T-helper 2 cell (primary cell): ENCODE results near the gene CCDC116.
"Not testable (repeated sequence)": the region's sequence is repeated elsewhere in the genome, so short reads cannot be mapped to it uniquely, and the experiment has no call there.

Experiments
- DNase-seq, 5 experiments: peaks; one replicate each; pipeline versions ENCODE4 v3.0.0 to v3.0.0-alpha.2; 2012 to 2022
- total RNA-seq, 2 donors: gene quantifications; one replicate each; lab custom pipeline; 2026; lab: John Stamatoyannopoulos, UW

CCDC116 gene
- 0.20 to 0.62 reads per million in 2 donors for total RNA-seq

GRCh38 chr22:21632237-21632895, at the start of gene CCDC116:
TSS of gene CCDC116 (plus strand) at chr22:21632760. CDS start at chr22:21633182, 422 bp downstream.
- DNase-seq = peak; percentile 44 to 87 (median 68)

- no peak for DNase-seq
Measured at GRCh38 chr22:21582801-21583740, 49.5 kb upstream of the CCDC116 start.

GRCh38 chr22:21585389-21585788, 47.2 kb upstream of the CCDC116 start:
- no peak for DNase-seq

- DNase-seq = peak in 2 of 5 experiments; percentile 21 to 73
Measured at GRCh38 chr22:21587803-21588611, 44.6 kb upstream of the CCDC116 start.

GRCh38 chr22:21589396-21589795, 43.2 kb upstream of the CCDC116 start:
- DNase-seq = no peak

- DNase-seq = no peak
Measured at GRCh38 chr22:21590809-21591641, 41.5 kb upstream of the CCDC116 start.

GRCh38 chr22:21591695-21592094, 40.9 kb upstream of the CCDC116 start:
- DNase-seq = no peak

GRCh38 chr22:21592422-21592821, 40.1 kb upstream of the CCDC116 start:
- DNase-seq = no peak

- DNase-seq = no peak
Measured at GRCh38 chr22:21593406-21594232, 38.9 kb upstream of the CCDC116 start.

- DNase-seq = no peak
Measured at GRCh38 chr22:21594865-21595452, 37.6 kb upstream of the CCDC116 start.

- not testable (repeated sequence) for DNase-seq
Measured at GRCh38 chr22:21596356-21597135, 36.0 kb upstream of the CCDC116 start.

GRCh38 chr22:21598302-21598701, 34.3 kb upstream of the CCDC116 start:
- DNase-seq = no peak

GRCh38 chr22:21599053-21599893, 33.3 kb upstream of the CCDC116 start:
- no peak for DNase-seq

- no peak for DNase-seq
Measured at GRCh38 chr22:21602579-21602978, 30.0 kb upstream of the CCDC116 start.

GRCh38 chr22:21603973-21604372, 28.6 kb upstream of the CCDC116 start:
- DNase-seq = no peak

- DNase-seq = no peak
Measured at GRCh38 chr22:21605887-21606564, 26.5 kb upstream of the CCDC116 start.

- DNase-seq = no peak
Measured at GRCh38 chr22:21606775-21607174, 25.8 kb upstream of the CCDC116 start.

- DNase-seq = not testable (repeated sequence)
Measured at GRCh38 chr22:21609556-21610157, 22.9 kb upstream of the CCDC116 start.
